ENCODE data around the gene ATG5. TPM values are rescaled to one million over a fixed set of nuclear protein-coding genes. Genes with fewer than 3 reads are reported as not detected.

ATG5 gene
- total RNA-seq, 3 donors from 2014 or later (not counting 1 experiment from before 2014, with no cell fraction given), result 27.5 to 39.0 (median 35.4) TPM

GRCh38 chr6:106356378-106356777 is 30.8 kb upstream of the ATG5 start:
- no peak for TF ChIP-seq CTCF (IDR thresholded peaks at IDR 0.05)
- Mint-ChIP-seq H3K4me1 (peaks cover 5 to 11% of the 10 kb centered on the region in 2 donors), H3K27ac (no peak overlapping the region), H3K9me3 (no peaks in the 10 kb centered on the region), H3K27me3 (ENCODE audit: low read depth in 2 of 2) (peaks cover 52 to 71% of the 10 kb centered on the region in 2 donors), H3K4me3 (no peak overlapping the region), H3K36me3 (no peaks in the 10 kb centered on the region)
- H3K27me3 ChIP-seq (ENCODE audit: control insufficient read depth, insufficient read depth, low read length), result peaks cover 36% of the 10 kb centered on the region
- no peak overlapping the region for H3K4me3 ChIP-seq (ENCODE audit: low read length)
- intact Hi-C loops (cut with micrococcal nuclease), result no loop called here
- no peak overlapping the region for H3K27ac ChIP-seq (ENCODE audit: low read length)
- H3K9me3 ChIP-seq (ENCODE audit: control insufficient read depth, insufficient read depth, low read length), result no peaks in the 10 kb centered on the region
- no peak for ATAC-seq
- no peak for DNase-seq
- peaks cover 15% of the 10 kb centered on the region for H3K4me1 ChIP-seq (ENCODE audit: control insufficient read depth, insufficient read depth, low read length)
- WGBS (ENCODE audit: insufficient coverage), result 92% methylated on average over 1 of the region's 1 CpG
- no peaks in the 10 kb centered on the region for H3K36me3 ChIP-seq (ENCODE audit: control insufficient read depth, insufficient read depth, low read length)

- Histone ChIP-seq H3K9me3 (ENCODE audit: control insufficient read depth, insufficient read depth, low read length) (no peaks in the 10 kb centered on the region), H3K27me3 (ENCODE audit: control insufficient read depth, insufficient read depth, low read length) (no peaks in the 10 kb centered on the region), H3K4me3 (ENCODE audit: low read length) (no peak overlapping the region), H3K36me3 (ENCODE audit: control insufficient read depth, insufficient read depth, low read length) (no peaks in the 10 kb centered on the region), H3K4me1 (ENCODE audit: control insufficient read depth, insufficient read depth, low read length) (no peaks in the 10 kb centered on the region), H3K27ac (ENCODE audit: low read length) (no peak overlapping the region)
- Mint-ChIP-seq H3K27me3 (ENCODE audit: low read depth in 2 of 2) (peaks cover 23 to 31% of the 10 kb centered on the region in 2 donors), H3K4me3 (no peak overlapping the region), H3K36me3 (no peaks in the 10 kb centered on the region), H3K9me3 (no peaks in the 10 kb centered on the region), H3K27ac (no peak overlapping the region), H3K4me1 (no peaks in the 10 kb centered on the region)
- ATAC-seq (no peak), DNase-seq (no peak)
- TF ChIP-seq CTCF (IDR thresholded peaks at IDR 0.05), result no peak
- WGBS (ENCODE audit: insufficient coverage), result 100% methylated on average over 1 of the region's 1 CpG
- intact Hi-C loops (cut with micrococcal nuclease), result no loop called here
Observed at GRCh38 chr6:106347219-106347618, 21.7 kb upstream of the ATG5 start.

- no peak overlapping the region for H3K27ac Mint-ChIP-seq
- H3K27me3 Mint-ChIP-seq (ENCODE audit: low read depth in 2 of 2), result peaks cover 25 to 43% of the 10 kb centered on the region in 2 donors
- DNase-seq, result peak in 1 of 2 donors; percentile 71
- H3K4me3 Mint-ChIP-seq, result peak overlapping the region; percentile 45
- H3K36me3 Mint-ChIP-seq, result no peaks in the 10 kb centered on the region
- Histone ChIP-seq H3K27me3 (ENCODE audit: control insufficient read depth, insufficient read depth, low read length) (peaks cover 3% of the 10 kb centered on the region), H3K27ac (ENCODE audit: low read length) (no peak overlapping the region), H3K4me1 (ENCODE audit: control insufficient read depth, insufficient read depth, low read length) (no peaks in the 10 kb centered on the region), H3K9me3 (ENCODE audit: control insufficient read depth, insufficient read depth, low read length) (no peaks in the 10 kb centered on the region), H3K4me3 (ENCODE audit: low read length) (no peak overlapping the region), H3K36me3 (ENCODE audit: control insufficient read depth, insufficient read depth, low read length) (no peaks in the 10 kb centered on the region)
- WGBS (ENCODE audit: insufficient coverage), result 41% methylated on average over 9 of the region's 9 CpGs
- peaks cover 8 to 12% of the 10 kb centered on the region in 2 donors for H3K4me1 Mint-ChIP-seq
- peak; percentile 82 to 83 (median 83) for ATAC-seq
- TF ChIP-seq CTCF (IDR thresholded peaks at IDR 0.05), result peak; percentile 76
- intact Hi-C loops (cut with micrococcal nuclease), result no loop called here
- no peaks in the 10 kb centered on the region for H3K9me3 Mint-ChIP-seq
Observed at GRCh38 chr6:106339334-106340029, 13.9 kb upstream of the ATG5 start.
